DMS 273 (cell line): ENCODE measurements around the gene SPACA4.
"Not testable (repeated sequence)": the region's sequence is repeated elsewhere in the genome, so short reads cannot be mapped to it uniquely, and the experiment has no call there.

ENCODE experiments used
- DNase-seq: peaks from one replicate; lab custom pipeline; 2025; ENCODE audit not compliant: unreplicated experiment; lab: John Stamatoyannopoulos, UW

The SPACA4 gene

GRCh38 chr19:48606463-48607358, at the start of gene SPACA4:
Gene SPACA4 (plus strand): TSS chr19:48606742. CDS start chr19:48606979, 237 bp downstream.
- no peak for DNase-seq

- DNase-seq = no peak
Measured at GRCh38 chr19:48556825-48557224, 49.7 kb upstream of the SPACA4 start.

GRCh38 chr19:48558018-48558684, 48.4 kb upstream of the SPACA4 start:
- DNase-seq = no peak

GRCh38 chr19:48560095-48560530, 46.4 kb upstream of the SPACA4 start:
- peak; percentile 39 for DNase-seq

GRCh38 chr19:48561412-48561811, 45.1 kb upstream of the SPACA4 start:
- no peak for DNase-seq

- DNase-seq = no peak
Measured at GRCh38 chr19:48565090-48565489, 41.5 kb upstream of the SPACA4 start.

GRCh38 chr19:48568345-48568886, 38.1 kb upstream of the SPACA4 start:
- DNase-seq = peak; percentile 95

GRCh38 chr19:48569814-48570213, 36.7 kb upstream of the SPACA4 start:
- peak; percentile 55 for DNase-seq

GRCh38 chr19:48571378-48572162, 35.0 kb upstream of the SPACA4 start:
- no peak for DNase-seq

- no peak for DNase-seq
Measured at GRCh38 chr19:48573163-48573505, 33.4 kb upstream of the SPACA4 start.

GRCh38 chr19:48575931-48576622, 30.5 kb upstream of the SPACA4 start:
- DNase-seq = no peak

- DNase-seq = not testable (repeated sequence)
Measured at GRCh38 chr19:48577908-48578307, 28.6 kb upstream of the SPACA4 start.

- DNase-seq = no peak
Measured at GRCh38 chr19:48578891-48579290, 27.7 kb upstream of the SPACA4 start.

- no peak for DNase-seq
Measured at GRCh38 chr19:48582168-48582567, 24.4 kb upstream of the SPACA4 start.

GRCh38 chr19:48587387-48587786, 19.2 kb upstream of the SPACA4 start:
- DNase-seq = no peak

- DNase-seq = peak; percentile 95
Measured at GRCh38 chr19:48588670-48589401, 17.7 kb upstream of the SPACA4 start.

GRCh38 chr19:48591021-48591420, 15.5 kb upstream of the SPACA4 start:
- peak; percentile 38 for DNase-seq

GRCh38 chr19:48595171-48595570, 11.4 kb upstream of the SPACA4 start:
- DNase-seq = no peak

GRCh38 chr19:48595833-48596232, 10.7 kb upstream of the SPACA4 start:
- DNase-seq = no peak

GRCh38 chr19:48596237-48596636, 10.3 kb upstream of the SPACA4 start:
- no peak for DNase-seq
